ENCODE data around the gene CCDC9.

The CCDC9 gene

DNA sequence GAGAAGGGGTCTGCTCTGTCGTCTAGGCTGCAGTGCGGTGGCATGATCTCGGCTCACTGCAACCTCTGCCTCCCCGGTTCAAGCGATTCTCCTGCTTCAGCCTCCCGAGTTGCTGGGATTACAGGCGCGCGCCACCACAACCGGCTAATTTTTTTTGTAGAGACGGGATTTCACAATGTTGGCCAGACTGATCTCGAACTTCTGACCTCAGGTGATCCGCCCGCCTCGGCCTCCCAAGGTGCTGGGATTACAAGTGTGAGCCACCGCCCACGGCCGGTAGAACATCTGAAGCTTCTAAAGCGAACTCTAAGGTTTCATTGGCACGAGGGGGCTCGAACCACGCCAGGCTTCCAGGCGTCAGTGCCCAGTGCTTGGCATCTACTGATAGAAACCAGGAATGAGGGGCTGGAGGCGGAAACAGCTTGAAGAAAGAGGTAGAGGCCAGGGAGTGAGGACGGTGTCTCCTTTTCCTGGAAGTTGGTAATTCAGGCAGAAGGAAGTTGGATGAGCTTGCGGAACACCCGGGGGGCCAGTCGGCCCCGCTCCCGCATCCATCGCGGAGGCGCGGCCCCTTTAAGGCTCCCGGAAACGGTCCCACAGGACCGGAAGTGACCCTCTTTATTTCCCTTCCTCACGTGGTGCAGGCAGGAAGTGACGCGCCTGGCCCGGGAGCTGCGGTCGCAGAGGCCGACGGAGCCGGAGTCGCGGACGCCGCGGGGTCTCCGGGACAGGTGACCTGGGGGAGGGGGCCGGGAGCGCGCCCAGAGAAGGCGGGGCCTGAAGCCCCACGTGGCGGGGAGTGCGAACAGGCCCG lies at the start of gene CCDC9:
CCDC9 (plus strand) TSS at position 647 of the 814 bp plus-strand sequence. CDS start 1,876 bp downstream, outside the sequence.
- DNase-seq (ENCODE audit: low read depth in 1 of 2, low spot score in 1 of 2) = peak; percentile 73 to 89

DNA sequence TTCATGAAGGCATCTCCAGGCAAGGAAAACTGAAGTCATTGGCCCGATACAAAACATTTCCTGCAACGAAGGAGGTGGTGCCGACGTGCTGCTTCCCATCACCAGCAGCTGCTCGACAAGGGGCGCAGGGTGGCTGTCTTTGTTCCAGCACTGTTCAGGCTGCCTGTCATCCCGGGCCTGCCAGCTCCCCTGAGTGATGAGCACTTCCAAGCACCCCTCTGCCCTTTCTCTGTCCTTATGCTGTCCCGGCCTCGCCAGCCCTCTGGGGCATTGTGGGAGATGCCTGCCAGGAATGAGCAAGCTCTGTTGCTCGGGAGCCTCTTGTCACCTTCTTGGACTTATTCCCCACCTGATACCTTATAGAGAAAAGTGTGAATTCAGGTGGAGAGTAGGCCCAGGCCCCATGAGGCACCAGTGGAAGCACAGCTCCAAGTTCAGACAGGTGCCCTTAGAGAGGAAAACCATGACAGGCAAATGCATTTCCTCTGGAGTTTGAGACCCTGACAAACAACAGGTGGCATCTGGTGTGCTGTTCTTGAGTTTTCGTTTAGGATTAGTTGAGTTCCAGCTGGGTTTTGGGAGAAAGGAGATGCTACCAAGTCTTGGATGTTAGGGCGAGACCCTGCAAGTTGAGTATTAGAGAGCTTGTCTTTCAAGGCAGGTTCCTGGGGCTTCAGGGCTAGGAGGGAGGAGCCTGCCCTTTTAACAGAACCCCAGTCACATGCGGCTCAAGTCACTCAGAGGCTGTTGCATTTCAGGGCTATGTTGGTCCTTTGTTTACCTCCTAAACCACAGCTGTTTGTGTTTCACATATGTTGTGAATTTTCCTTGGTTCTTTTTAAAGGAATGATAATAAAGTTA lies 46.8 kb upstream of the CCDC9 start:
- DNase-seq (ENCODE audit: low read depth in 1 of 2, low spot score in 1 of 2) = no peak

DNA sequence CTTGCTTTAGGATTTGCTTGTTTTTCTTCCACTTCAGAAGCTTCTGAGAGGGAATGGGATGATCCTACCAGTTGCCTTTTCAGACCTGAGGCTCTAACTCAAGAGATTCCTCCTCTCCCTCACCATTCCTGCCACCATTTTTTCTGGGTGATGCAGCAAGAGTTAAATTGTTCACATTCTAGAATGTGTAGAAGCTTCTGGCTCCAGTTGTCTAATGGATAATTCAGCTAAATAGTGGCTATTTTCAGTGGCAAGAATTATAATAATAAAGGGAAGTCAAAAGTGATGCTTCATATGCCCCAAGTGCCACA lies 46.2 kb upstream of the CCDC9 start:
- DNase-seq (ENCODE audit: low read depth in 1 of 2, low spot score in 1 of 2) = no peak

DNA sequence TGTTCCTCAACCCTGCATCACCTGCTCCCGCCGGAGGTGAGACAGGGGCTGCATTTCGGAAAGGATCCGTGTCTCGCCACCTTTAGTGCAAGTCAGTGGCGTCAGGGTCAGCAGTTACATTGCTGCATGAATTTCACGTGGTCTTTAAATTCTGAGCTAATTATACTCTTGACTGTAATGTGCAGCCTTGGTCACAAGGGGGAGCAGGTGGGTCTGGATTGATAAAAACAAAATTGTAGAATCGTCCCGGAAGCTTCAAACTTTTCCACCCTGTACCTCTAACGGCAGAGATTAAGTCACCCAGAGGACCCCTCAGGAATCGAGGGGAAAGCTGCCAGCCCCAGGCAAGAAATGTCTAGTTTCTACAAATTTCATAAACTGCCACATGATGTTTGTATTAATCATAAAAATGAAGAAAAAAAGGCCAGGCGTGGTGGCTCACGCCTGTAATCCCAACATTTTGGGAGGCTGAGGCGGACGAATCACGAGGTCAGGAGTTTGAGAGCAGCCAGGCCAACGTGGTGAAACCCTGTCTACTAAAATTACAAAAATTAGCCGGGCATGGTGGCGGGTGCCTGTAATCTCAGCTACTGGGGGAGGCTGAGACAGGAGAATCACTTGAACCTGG lies 45.5 kb upstream of the CCDC9 start:
- peak; percentile 58 to 61 for DNase-seq (ENCODE audit: low read depth in 1 of 2, low spot score in 1 of 2)

DNA sequence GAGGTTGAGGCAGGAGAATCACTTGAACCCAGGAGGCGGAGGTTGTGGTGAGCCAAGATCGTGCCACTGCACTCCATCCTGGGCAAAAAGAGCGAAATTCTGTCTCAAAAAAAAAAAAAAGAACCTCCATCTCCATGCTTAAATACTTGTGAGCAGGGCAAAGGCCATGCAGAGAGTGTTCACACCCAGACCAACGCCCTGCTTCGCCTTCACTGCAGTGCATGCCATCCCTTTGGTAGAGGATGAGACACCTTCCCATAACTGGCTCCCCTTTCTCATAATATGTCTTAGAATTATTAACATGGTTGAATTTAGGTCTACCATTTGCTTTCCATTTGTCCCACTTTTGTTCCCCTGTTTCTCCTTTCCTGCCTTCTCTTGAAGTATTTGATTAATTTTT lies 40.7 kb upstream of the CCDC9 start:
- DNase-seq (ENCODE audit: low read depth in 1 of 2, low spot score in 1 of 2) = no peak

DNA sequence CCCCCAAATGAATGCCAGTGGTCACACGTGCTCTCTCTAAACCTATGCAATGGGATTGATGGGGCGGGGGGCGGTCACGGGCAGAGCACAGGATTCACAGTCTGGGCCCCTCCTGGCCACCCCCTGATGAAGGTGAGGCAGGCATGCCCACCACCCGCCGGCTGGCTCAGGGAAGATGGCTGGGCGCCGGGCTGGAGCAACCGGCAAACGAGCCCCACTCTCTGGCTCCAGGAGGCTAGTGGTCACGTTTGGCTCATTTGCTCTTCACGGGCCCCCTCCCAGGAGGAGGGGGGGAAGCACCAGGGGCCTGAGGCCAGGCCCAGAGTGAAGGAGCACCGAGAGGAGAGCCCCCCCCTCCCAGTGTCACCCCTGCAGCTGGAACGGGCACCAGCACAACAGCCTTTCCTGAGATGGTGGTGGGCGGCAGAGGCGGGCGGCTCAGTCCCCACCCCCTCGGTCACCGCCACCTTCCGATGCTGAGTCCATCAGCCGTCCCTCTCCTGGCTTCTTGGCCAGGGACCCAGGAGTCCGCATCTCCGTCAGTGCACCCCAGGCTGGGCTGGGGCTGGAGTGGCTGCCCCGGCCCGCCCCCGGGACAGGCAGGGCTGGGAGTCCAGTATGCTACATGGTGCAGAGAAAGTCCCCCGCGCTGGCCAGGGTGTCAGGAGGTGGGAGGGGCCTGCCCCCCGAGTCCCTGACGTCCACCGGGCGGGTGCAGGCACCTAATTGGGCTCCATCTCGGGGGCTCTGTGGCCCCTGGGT lies 35.1 kb upstream of the CCDC9 start:
- no peak for DNase-seq (ENCODE audit: low read depth in 1 of 2, low spot score in 1 of 2)

DNA sequence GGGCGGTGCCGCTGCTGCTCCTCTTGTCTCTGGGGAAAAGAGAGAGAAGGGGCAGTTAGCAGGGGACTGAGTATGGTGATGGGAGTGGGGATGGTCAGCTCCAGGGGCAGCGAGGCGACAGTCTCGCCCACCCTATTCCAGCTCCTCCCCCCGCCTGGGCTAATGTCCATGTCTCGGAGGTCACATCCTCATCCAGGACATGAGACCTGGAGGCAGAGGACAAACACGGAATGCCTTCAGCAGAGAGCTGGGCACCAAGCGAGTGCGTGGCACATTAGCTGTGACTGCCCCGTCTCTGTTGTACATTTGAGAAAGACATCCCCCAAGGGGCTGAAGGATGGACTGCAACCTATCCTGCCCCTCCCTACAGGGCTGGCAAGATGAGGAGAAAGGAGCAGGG lies 34.4 kb upstream of the CCDC9 start:
- DNase-seq (ENCODE audit: low read depth in 1 of 2, low spot score in 1 of 2) = no peak

DNA sequence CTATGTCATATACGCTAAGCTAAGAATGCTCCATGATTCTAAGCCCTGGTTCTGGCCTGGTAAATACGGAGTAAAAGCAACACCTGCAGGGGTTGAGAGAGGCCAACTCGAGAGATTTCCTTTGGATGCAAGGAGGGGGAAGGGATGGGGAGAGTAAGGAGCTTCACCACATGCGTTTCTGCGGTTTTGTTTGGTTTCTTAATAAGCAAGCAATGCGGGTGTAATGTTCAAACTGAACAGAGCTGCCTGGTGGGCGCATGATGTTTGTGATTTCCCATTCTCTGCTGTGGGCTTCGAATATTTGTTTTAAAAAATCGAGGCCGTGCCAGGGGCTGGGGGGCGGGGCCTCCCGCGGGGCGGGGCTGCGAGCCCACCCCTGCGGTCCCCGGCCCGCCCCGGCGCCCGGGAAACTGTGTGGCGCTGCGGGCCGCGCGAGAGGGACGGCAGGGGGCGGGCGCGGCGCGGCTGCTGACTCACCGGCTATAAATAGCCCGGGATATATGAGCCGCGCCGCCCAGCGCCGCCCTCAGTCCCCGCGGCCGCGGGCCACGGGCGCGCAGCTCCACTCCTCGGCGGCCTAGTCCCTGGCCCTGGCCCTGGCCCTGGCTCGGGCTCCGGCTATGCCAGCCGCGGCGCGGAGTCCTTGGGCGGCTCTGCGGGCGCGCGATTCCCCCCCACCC lies 30.4 kb upstream of the CCDC9 start:
- DNase-seq (ENCODE audit: low read depth in 1 of 2, low spot score in 1 of 2) = peak; percentile 77 to 80

DNA sequence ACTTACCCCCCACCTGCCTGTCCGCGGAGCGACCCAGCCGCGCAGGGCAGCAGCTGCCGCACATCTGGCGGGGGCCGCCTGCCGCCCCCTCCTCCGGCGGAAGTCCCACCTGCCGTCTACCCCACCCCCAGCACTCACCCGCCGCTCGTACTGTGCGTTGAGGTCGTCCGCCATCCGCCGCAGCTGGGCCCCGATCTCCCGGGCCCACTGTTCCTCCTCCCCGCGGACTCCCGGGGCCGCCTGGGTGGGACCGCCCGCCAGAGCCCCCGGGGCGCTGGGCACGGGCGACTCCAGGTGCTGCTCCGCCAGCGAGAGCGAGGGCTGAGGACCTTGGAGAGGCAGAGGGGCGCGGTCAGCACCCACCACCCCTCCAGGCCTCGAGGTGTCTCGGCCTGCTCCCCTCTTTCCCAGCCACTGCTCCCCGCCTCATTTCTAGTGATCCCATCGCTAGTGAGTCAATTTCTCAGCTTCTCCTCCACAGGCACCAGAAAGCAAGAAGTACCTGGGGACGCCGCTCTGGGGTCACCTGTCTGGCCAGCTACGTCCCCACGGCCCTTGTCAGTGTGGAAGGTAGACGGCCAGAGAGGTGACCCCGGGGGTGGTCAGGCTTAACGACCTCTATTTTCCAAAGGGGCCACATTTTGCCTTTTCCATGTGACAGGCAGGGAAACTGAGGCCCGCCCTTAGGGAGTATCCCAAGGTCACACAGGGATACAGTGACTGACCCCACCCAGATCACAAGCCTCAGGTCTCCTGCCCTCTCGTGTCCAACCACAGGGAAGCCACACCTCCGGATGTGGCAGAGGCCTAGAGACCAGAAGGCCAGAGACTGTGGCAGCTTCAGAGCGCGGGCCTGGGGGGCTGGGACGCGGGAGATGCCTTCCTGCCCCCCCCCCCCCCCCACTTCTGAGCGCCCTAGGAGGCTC lies 29.6 kb upstream of the CCDC9 start:
- no peak for DNase-seq (ENCODE audit: low read depth in 1 of 2, low spot score in 1 of 2)

DNA sequence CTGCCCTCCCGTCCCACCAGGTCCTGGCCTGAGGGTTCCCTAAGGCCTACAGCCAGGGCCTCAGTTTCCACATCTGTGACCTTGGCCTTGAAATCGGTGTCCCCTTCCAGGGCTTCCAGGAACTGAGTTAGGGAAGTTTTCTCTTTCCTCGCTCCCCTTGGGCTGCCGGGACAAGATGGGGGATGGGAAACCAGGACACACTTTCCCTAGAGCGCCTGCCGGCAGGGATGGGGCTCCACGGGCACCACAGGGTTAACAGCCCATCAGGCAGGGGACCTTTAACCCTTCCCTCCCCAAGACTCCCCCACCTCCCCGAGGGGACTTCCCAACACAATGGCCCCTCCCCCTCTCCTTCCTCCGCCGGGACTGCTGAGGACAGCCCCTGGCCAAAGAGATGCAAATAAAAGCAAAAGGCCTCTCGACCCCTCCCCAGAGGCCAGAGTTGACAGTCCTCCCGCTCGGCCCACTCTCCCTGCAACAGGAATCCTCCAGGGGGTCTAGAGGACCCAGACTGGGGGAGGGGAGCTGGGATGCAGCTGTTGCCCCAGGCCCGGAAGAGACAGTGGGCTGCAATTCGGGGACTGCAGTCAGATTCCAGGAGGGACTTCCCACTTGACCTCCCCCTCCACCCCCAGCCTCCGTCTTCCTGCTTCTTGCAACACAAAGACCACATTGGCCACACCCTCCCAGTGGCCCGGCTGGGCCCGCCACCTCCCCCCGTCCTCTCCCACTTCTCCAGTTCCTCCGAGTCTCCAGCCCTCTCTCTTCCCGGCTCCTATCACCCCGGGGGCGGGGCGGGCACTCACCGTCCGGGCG lies 28.8 kb upstream of the CCDC9 start:
- no peak for DNase-seq (ENCODE audit: low read depth in 1 of 2, low spot score in 1 of 2)

DNA sequence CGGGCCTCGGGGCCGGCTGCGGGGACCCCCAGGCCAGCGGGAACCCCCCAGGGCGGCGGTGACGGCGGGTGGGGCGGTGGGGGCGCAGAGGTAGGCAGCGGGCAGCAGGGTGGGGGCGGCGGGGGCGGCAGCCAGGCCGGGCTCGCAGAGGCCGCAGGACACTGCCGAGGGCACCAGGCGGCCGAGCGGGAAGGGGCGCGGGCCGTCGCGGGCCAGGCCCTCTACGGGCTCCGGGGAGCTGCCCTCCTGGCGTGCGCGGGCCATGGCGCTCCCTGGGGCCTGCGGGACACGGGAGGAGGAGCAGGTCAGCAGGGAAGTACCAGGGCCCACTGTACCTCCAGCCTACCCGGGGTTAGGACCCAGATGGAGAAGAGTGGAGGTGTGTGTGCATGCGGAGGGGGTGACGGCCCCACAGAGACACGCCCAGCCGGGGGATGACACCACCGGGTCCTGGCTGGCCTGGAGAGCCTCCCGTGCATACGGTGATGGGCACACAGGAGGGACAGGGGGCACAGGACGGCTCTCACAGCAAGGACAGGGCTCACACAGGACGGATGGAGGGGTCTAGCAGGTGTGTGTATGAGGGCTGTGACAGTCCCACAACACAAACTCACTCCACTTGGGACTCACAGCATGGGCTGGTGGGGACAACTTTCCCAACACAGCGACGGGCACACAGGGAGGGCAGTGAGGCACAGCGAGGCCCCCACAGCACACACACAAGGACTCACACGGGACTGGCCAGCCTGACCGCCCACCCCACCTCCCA lies 28.0 kb upstream of the CCDC9 start:
- no peak for DNase-seq (ENCODE audit: low read depth in 1 of 2, low spot score in 1 of 2)

DNA sequence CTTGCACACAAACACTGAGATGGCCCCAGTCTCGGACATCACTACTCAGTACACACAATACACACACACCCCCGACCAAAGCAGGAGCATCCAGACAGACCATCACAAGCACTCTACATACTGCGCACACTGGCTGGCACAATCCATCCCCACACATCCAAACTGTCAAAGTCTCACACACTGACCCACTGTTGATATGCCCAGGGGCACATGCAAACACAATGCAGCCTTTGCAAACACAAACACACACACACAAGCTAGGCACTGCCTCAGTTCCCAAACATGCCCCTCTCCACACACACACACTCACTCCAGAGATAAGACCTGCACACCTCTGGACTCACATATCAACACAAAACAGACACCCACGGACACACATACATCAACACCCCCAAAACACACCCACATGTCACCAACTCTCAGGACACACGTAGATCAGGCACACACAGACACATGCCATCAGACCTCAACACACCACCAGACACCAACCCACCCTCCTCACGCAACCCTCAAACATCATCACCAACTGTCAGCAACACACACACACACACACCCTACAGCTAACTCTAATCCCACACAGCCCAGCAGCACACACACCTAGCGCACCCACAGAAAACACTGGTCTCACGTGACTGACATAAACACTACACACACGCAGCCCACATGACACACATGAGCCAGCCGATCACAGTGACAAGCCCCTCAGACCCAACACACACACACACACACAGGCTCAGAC lies 27.2 kb upstream of the CCDC9 start:
- no peak for DNase-seq (ENCODE audit: low read depth in 1 of 2, low spot score in 1 of 2)

DNA sequence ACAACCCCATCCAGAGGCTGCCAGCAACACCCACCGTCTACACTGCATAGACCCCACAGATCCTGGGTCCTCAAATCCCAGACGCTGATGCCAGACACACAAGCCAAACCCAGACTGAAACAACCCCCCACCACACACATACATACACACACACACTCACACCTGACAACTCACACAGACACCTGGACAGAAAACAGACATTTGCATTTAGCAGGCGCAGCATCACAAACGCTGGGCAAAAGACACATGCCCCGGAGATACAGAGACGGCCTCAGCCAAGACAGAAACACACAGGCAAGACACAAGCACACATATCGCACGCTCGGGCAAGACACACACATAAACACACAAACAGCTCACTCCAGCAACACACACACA lies 26.7 kb upstream of the CCDC9 start:
- no peak for DNase-seq (ENCODE audit: low read depth in 1 of 2, low spot score in 1 of 2)

DNA sequence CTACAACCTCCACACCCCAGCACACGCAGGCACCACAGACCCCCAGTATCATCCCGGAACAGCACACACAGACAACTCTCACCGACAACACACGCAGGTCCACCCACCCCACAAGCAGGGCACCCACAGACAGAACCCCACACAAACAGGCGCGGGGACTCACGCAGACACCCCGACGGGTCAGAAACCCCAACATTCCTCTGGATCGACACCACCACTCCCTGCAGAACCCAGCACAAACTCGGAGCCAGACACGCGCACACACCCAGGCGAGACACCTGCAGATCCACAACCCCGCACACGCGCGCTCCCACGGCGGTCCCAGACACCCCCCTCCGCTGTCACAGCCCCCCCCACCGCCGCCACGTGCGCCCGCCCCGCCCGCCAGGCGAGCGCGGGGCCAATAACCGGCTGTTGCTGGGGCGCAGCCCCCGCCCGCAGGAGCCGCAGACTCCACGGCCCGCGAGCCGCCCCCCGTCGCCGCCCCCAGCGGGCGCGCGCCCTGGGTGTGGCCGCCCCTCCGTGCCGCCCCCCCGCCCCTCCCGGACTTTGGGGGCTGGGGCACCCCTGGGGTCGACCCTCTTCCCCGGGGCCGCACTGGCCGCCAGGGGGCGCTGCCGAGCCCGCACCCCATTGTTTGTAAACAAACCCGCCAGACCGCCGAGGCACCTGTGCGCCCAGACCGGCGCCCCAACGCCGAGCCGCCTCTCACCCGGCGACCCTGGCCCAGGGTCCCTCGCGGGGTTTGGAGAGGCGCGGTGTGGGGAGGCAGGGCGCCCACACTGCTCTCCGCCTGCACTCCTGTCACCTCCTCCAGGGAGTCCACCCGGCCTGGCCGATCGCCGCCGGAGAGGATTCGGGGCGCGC lies 26.0 kb upstream of the CCDC9 start:
- DNase-seq (ENCODE audit: low read depth in 1 of 2, low spot score in 1 of 2) = peak; percentile 73 to 76

DNA sequence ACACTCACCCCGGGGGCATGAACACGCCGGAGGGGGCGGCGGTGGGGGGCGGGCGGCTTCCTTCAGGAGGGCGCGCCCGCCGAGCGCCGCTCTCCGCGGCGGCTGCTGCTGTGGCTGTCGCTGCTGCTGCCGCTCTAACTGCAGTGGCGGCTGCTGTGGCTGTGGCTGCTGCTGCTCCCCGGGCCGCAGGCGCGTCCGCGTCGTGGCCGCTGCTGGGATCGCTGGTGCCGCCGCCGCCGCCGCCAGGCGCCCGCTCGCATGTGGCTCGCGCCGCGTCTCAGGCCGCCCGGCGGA lies 25.5 kb upstream of the CCDC9 start, which contains the start of gene BBC3:
BBC3 (minus strand) TSS at position 279 of the 294 bp plus-strand sequence. CDS start 2,768 bp downstream, outside the sequence.
- DNase-seq (ENCODE audit: low read depth in 1 of 2, low spot score in 1 of 2) = no peak
